Muscle of leg (tissue), 11 donors: ENCODE results near the gene PNLIPRP2. TPM values are rescaled to one million over a fixed set of nuclear protein-coding genes. Genes with fewer than 3 reads are reported as not detected.

Source experiments
- DNase-seq: peaks from one replicate; pipeline ENCODE4 v3.0.0; 2013
- H3K27ac ChIP-seq: one replicate; pipeline ENCODE4 v1.5.1; 2013; ENCODE audit warnings: mild to moderate bottlenecking, low read length, control low read depth
- H3K27me3 ChIP-seq: one replicate; pipeline ENCODE4 v1.6.1; 2013; ENCODE audit warnings: low read length; ENCODE audit not compliant: control insufficient read depth, insufficient read depth
- H3K36me3 ChIP-seq: one replicate; pipeline ENCODE4 v1.6.1; 2013; ENCODE audit warnings: low read length; ENCODE audit not compliant: control insufficient read depth, insufficient read depth
- H3K4me1 ChIP-seq: one replicate; pipeline ENCODE4 v1.6.1; 2013; ENCODE audit warnings: low read length; ENCODE audit not compliant: control insufficient read depth, insufficient read depth
- H3K4me3 ChIP-seq: one replicate; pipeline ENCODE4 v1.5.1; 2013; ENCODE audit warnings: low read length, control low read depth
- H3K9me3 ChIP-seq: replicated peaks from 2 replicates; pipeline ENCODE4 v1.6.1; 2013; ENCODE audit warnings: low read depth, low read length; ENCODE audit not compliant: control insufficient read depth
- WGBS: methylation state at CpG from one replicate; pipeline ENCODE4 v1.1.5; 2013; ENCODE audit warnings: missing lambda C conversion rate; ENCODE audit not compliant: insufficient coverage; 5-methylcytosine and 5-hydroxymethylcytosine counted together
- polyA plus RNA-seq, 8 donors: library from polyadenylated mRNA; unstranded; fragments of 120-200 nt; gene quantifications; one replicate each; pipeline versions ENCODE4 v1.2.1 to v1.2.3, GENCODE V29; 2013; ENCODE audit warnings: inconsistent platforms in 1 of 8, low replicate concordance in 1 of 8; ENCODE audit not compliant: insufficient read length in 8 of 8, insufficient read depth in 1 of 8
- total RNA-seq: library from RNA; stranded (reverse); fragments of 120-200 nt; gene quantifications from one replicate; pipeline ENCODE4 v1.2.4, GENCODE V29; 2013

Gene PNLIPRP2
- total and polyA plus RNA-seq, 9 donors: 0.20 to 0.51 (median 0.46) TPM; not detected in 3

- Histone ChIP-seq H3K27ac (no peak overlapping the region), H3K4me1 (peaks cover 8% of the 10 kb centered on the region), H3K4me3 (no peak overlapping the region), H3K9me3 (no peaks in the 10 kb centered on the region), H3K27me3 (peaks cover 19% of the 10 kb centered on the region), H3K36me3 (no peaks in the 10 kb centered on the region)
- 84% methylated on average over 6 of the region's 8 CpGs for WGBS
- DNase-seq: no peak
Observed at GRCh38 chr10:116612107-116612769, 8.5 kb upstream of the PNLIPRP2 start.

GRCh38 chr10:116613471-116613870 is 7.3 kb upstream of the PNLIPRP2 start:
- no peaks in the 10 kb centered on the region for H3K36me3 ChIP-seq
- peaks cover 8% of the 10 kb centered on the region for H3K4me1 ChIP-seq
- H3K27ac ChIP-seq: no peak overlapping the region
- peaks cover 19% of the 10 kb centered on the region for H3K27me3 ChIP-seq
- H3K9me3 ChIP-seq: no peaks in the 10 kb centered on the region
- H3K4me3 ChIP-seq: no peak overlapping the region
- no peak for DNase-seq
- 39% methylated on average over 2 of the region's 2 CpGs for WGBS

- 18% methylated on average over 2 of the region's 2 CpGs for WGBS
- H3K27me3 ChIP-seq: peaks cover 7% of the 10 kb centered on the region
- no peaks in the 10 kb centered on the region for H3K36me3 ChIP-seq
- no peak overlapping the region for H3K27ac ChIP-seq
- no peak for DNase-seq
- H3K4me3 ChIP-seq: no peak overlapping the region
- no peaks in the 10 kb centered on the region for H3K9me3 ChIP-seq
- H3K4me1 ChIP-seq: peaks cover 1% of the 10 kb centered on the region
Observed at GRCh38 chr10:116614796-116615195, 6.0 kb upstream of the PNLIPRP2 start.

GRCh38 chr10:116615199-116615776 is 5.5 kb upstream of the PNLIPRP2 start:
- Histone ChIP-seq H3K9me3 (no peaks in the 10 kb centered on the region), H3K4me3 (no peak overlapping the region), H3K36me3 (no peaks in the 10 kb centered on the region), H3K27me3 (peaks cover 4% of the 10 kb centered on the region), H3K27ac (no peak overlapping the region), H3K4me1 (no peaks in the 10 kb centered on the region)
- WGBS: no CpG with 5 or more reads among the region's 3 CpGs
- DNase-seq: no peak

- H3K4me1 ChIP-seq: no peaks in the 10 kb centered on the region
- WGBS: 76% methylated on average over 4 of the region's 8 CpGs
- no peak for DNase-seq
- H3K27me3 ChIP-seq: peaks cover 6% of the 10 kb centered on the region
- no peaks in the 10 kb centered on the region for H3K9me3 ChIP-seq
- H3K27ac ChIP-seq: no peak overlapping the region
- H3K4me3 ChIP-seq: no peak overlapping the region
- no peaks in the 10 kb centered on the region for H3K36me3 ChIP-seq
Observed at GRCh38 chr10:116621476-116621875, 723 bp downstream of the PNLIPRP2 start.

GRCh38 chr10:116621934-116622655 is 1.3 kb downstream of the PNLIPRP2 start:
- no peak for DNase-seq
- Histone ChIP-seq H3K27me3 (peaks cover 10% of the 10 kb centered on the region), H3K4me1 (no peaks in the 10 kb centered on the region), H3K4me3 (no peak overlapping the region), H3K27ac (no peak overlapping the region), H3K9me3 (no peaks in the 10 kb centered on the region), H3K36me3 (no peaks in the 10 kb centered on the region)
- WGBS: 77% methylated on average over 11 of the region's 11 CpGs

- Histone ChIP-seq H3K36me3 (no peaks in the 10 kb centered on the region), H3K4me3 (no peak overlapping the region), H3K27ac (no peak overlapping the region), H3K4me1 (peaks cover 4% of the 10 kb centered on the region), H3K9me3 (no peaks in the 10 kb centered on the region), H3K27me3 (peaks cover 23% of the 10 kb centered on the region)
- no peak for DNase-seq
- 74% methylated on average over 6 of the region's 7 CpGs for WGBS
Observed at GRCh38 chr10:116625845-116626244, 5.1 kb downstream of the PNLIPRP2 start.

- no peak overlapping the region for H3K4me3 ChIP-seq
- peaks cover 23% of the 10 kb centered on the region for H3K27me3 ChIP-seq
- H3K9me3 ChIP-seq: no peaks in the 10 kb centered on the region
- no peak for DNase-seq
- H3K4me1 ChIP-seq: peaks cover 4% of the 10 kb centered on the region
- 67% methylated on average over 6 of the region's 9 CpGs for WGBS
- no peak overlapping the region for H3K27ac ChIP-seq
- no peaks in the 10 kb centered on the region for H3K36me3 ChIP-seq
Observed at GRCh38 chr10:116626815-116627214, 6.1 kb downstream of the PNLIPRP2 start.

- H3K4me1 ChIP-seq: peaks cover 4% of the 10 kb centered on the region
- peaks cover 23% of the 10 kb centered on the region for H3K27me3 ChIP-seq
- peak; percentile 9 for DNase-seq
- no peaks in the 10 kb centered on the region for H3K36me3 ChIP-seq
- H3K4me3 ChIP-seq: peak overlapping the region; percentile 13
- no peak overlapping the region for H3K27ac ChIP-seq
- no peaks in the 10 kb centered on the region for H3K9me3 ChIP-seq
- 1% methylated on average over 47 of the region's 49 CpGs for WGBS
Observed at GRCh38 chr10:116627386-116627933, 6.7 kb downstream of the PNLIPRP2 start.

- Histone ChIP-seq H3K4me3 (no peak overlapping the region), H3K36me3 (no peaks in the 10 kb centered on the region), H3K9me3 (no peaks in the 10 kb centered on the region), H3K4me1 (peaks cover 4% of the 10 kb centered on the region), H3K27me3 (peaks cover 23% of the 10 kb centered on the region), H3K27ac (no peak overlapping the region)
- 78% methylated on average over 1 of the region's 4 CpGs for WGBS
- DNase-seq: no peak
Observed at GRCh38 chr10:116629340-116629739, 8.6 kb downstream of the PNLIPRP2 start.
